Cardiac fibroblast (primary cell): Measurements from ENCODE around the gene ST6GALNAC2.
"Not testable (repeated sequence)": the region's sequence is repeated elsewhere in the genome, so short reads cannot be mapped to it uniquely, and the experiment has no call there.

Experiments used
- DNase-seq, 2 donors: peaks; one replicate each; pipeline versions ENCODE4 v3.0.0 to v3.0.0-alpha.2; 2010; ENCODE audit warnings: low read depth in 2 of 2
- H3K4me3 ChIP-seq, 2 donors: replicated peaks in 1 of 2; 1 replicate in 1 of 2; 2 replicates in 1 of 2; pipeline ENCODE4 v1.5.1; 2011; ENCODE audit warnings: low read depth in 2 of 2, low read length in 2 of 2, mild to moderate bottlenecking in 2 of 2, moderate library complexity in 1 of 2
- TF ChIP-seq, protein P1 (sequence below): IDR thresholded peaks from one replicate; pipeline ENCODE4 v1.5.1; 2011; ENCODE audit warnings: low read depth, mild to moderate bottlenecking, low read length, inconsistent platforms

Gene ST6GALNAC2

GRCh38 chr17:76535788-76536510 is 49.7 kb downstream of the ST6GALNAC2 start:
- TF ChIP-seq, protein P1, sequence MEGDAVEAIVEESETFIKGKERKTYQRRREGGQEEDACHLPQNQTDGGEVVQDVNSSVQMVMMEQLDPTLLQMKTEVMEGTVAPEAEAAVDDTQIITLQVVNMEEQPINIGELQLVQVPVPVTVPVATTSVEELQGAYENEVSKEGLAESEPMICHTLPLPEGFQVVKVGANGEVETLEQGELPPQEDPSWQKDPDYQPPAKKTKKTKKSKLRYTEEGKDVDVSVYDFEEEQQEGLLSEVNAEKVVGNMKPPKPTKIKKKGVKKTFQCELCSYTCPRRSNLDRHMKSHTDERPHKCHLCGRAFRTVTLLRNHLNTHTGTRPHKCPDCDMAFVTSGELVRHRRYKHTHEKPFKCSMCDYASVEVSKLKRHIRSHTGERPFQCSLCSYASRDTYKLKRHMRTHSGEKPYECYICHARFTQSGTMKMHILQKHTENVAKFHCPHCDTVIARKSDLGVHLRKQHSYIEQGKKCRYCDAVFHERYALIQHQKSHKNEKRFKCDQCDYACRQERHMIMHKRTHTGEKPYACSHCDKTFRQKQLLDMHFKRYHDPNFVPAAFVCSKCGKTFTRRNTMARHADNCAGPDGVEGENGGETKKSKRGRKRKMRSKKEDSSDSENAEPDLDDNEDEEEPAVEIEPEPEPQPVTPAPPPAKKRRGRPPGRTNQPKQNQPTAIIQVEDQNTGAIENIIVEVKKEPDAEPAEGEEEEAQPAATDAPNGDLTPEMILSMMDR, result no peak
- peak overlapping the region; percentile 66 to 68 for H3K4me3 ChIP-seq
- no peak for DNase-seq

- H3K4me3 ChIP-seq, result peak overlapping the region; percentile 66 to 68
- DNase-seq, result no peak
These were observed 50.6 kb downstream of the ST6GALNAC2 start for GRCh38 chr17:76534831-76535732.

DNA sequence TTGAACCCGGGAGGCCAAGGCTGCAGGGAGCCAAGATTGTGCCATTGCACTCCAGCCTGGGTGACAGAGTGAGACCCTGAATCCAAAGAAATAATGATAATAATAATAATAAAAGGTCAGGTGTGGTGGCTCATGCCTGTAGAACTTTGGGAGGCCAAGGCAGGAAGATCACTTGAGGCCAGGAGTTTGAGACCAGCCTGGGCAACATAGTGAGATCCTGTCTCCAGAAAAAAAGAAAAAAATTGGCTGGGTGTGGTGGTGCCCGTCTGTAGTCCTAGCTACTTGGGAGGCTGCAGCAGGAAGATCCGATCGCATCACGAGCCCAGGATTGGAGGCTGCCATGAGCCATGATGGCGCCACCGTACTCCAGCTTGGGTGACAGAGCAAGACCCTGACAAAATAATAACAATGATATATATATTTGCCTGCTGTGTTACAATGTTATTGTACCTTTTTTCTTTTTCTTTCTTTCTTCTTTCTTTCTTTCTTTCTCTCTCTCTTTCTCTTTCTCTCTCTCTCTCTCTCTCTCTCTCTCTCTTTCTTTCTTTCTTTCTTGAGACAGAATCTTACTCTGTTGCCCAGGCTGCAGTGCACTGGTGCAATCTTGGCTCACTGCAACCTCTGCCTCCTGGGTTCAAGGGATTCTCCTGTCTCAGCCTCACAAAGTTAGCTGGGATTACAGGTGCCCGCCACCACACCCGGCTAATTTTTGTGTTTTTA is 51.9 kb downstream of the ST6GALNAC2 start:
- DNase-seq, H3K4me3 ChIP-seq: not testable (repeated sequence)

More at GRCh38 chr17:76534831-76535732, 50.6 kb downstream of the ST6GALNAC2 start:
- TF ChIP-seq, protein P1, result no peak

GRCh38 chr17:76532072-76532651 is 53.5 kb downstream of the ST6GALNAC2 start:
- TF ChIP-seq, protein P1, result no peak
- DNase-seq, result peak; percentile 49 to 86
- H3K4me3 ChIP-seq, result no peak overlapping the region

DNA sequence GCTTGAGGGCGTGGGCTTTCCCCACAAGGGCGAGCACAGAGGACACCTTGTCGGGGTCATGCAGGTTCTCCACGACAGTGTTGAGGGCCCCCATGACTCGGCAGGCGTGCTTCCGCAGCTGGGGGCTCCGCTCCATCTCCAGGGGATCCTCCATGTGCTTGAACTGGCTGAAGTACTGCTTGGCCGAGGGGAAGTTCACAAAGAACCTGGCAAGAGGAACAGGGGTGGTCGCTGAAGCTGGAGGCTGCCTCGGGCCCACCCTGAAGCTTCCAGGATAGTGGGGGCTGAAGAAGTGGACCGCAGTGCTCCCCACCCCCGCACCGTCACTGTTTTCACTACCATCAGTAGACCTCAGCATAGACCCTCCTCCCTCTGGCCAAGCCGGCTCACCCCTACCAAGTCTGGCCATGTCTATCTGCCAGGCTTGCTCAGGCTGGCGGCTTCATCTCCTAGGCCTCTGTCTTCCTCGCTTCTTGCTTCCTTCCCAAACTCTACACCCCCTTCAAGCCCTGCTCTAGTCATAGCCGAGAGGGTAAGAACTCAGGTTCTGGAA is 54.1 kb downstream of the ST6GALNAC2 start:
- H3K4me3 ChIP-seq, result no peak overlapping the region
- TF ChIP-seq, protein P1, result no peak
- no peak for DNase-seq

GRCh38 chr17:76530811-76531485 is 54.7 kb downstream of the ST6GALNAC2 start:
- DNase-seq, result no peak
- TF ChIP-seq, protein P1, result no peak
- no peak overlapping the region for H3K4me3 ChIP-seq
